ENCODE results near the gene ABLIM2. TPM values are rescaled to one million over a fixed set of nuclear protein-coding genes. Genes with fewer than 3 reads are reported as not detected.

ABLIM2 gene
- polyA plus RNA-seq, 4 donors = 1.1 to 12.7 (median 4.4) TPM

GRCh38 chr4:7993671-7994070 is 164.9 kb downstream of the ABLIM2 start:
- FAIRE-seq = no peak
- Histone ChIP-seq H3K27ac (ENCODE audit: low read depth in 1 of 3, low read length in 2 of 3) (no peak overlapping the region), H3K9me3 (ENCODE audit: control insufficient read depth in 2 of 2, insufficient read depth in 1 of 2, low read depth in 1 of 2, low read length in 1 of 2) (peaks cover 0 to 5% of the 10 kb centered on the region in 2 donors), H3K36me3 (ENCODE audit: control insufficient read depth in 3 of 3, insufficient read depth in 2 of 3, low read depth in 1 of 3, low read length in 3 of 3) (no peaks in the 10 kb centered on the region), H3K27me3 (ENCODE audit: control insufficient read depth in 3 of 3, insufficient read depth in 3 of 3, low read length in 3 of 3) (no peaks in the 10 kb centered on the region), H3K4me1 (ENCODE audit: control insufficient read depth in 3 of 3, insufficient read depth in 2 of 3, low read depth in 1 of 3, low read length in 2 of 3) (no peaks in the 10 kb centered on the region), H3K4me3 (ENCODE audit: low read depth in 1 of 3, low read length in 3 of 3) (no peak overlapping the region)
- no peak for DNase-seq
- WGBS, 3 donors = 72 to 78% (median 73%) methylated on average over 6 of the region's 6 CpGs

- WGBS, 3 donors = 86 to 87% (median 86%) methylated on average over 10 to 11 of the region's 11 CpGs
- Histone ChIP-seq H3K36me3 (ENCODE audit: control insufficient read depth in 3 of 3, insufficient read depth in 2 of 3, low read depth in 1 of 3, low read length in 3 of 3) (no peaks in the 10 kb centered on the region), H3K4me1 (ENCODE audit: control insufficient read depth in 3 of 3, insufficient read depth in 2 of 3, low read depth in 1 of 3, low read length in 2 of 3) (no peaks in the 10 kb centered on the region), H3K4me3 (ENCODE audit: low read depth in 1 of 3, low read length in 3 of 3) (no peak overlapping the region), H3K9me3 (ENCODE audit: control insufficient read depth in 2 of 2, insufficient read depth in 1 of 2, low read depth in 1 of 2, low read length in 1 of 2) (peaks cover 0 to 5% of the 10 kb centered on the region in 2 donors), H3K27ac (ENCODE audit: low read depth in 1 of 3, low read length in 2 of 3) (no peak overlapping the region), H3K27me3 (ENCODE audit: control insufficient read depth in 3 of 3, insufficient read depth in 3 of 3, low read length in 3 of 3) (no peaks in the 10 kb centered on the region)
- DNase-seq (no peak), FAIRE-seq (no peak)
Measured at GRCh38 chr4:7992846-7993245, 165.8 kb downstream of the ABLIM2 start.

GRCh38 chr4:7990807-7991459 is 167.7 kb downstream of the ABLIM2 start:
- DNase-seq (no peak), FAIRE-seq (no peak)
- Histone ChIP-seq H3K9me3 (ENCODE audit: control insufficient read depth in 2 of 2, insufficient read depth in 1 of 2, low read depth in 1 of 2, low read length in 1 of 2) (peaks cover 0 to 3% of the 10 kb centered on the region in 2 donors), H3K36me3 (ENCODE audit: control insufficient read depth in 3 of 3, insufficient read depth in 2 of 3, low read depth in 1 of 3, low read length in 3 of 3) (no peaks in the 10 kb centered on the region), H3K4me3 (ENCODE audit: low read depth in 1 of 3, low read length in 3 of 3) (no peak overlapping the region), H3K27ac (ENCODE audit: low read depth in 1 of 3, low read length in 2 of 3) (no peak overlapping the region), H3K27me3 (ENCODE audit: control insufficient read depth in 3 of 3, insufficient read depth in 3 of 3, low read length in 3 of 3) (no peaks in the 10 kb centered on the region), H3K4me1 (ENCODE audit: control insufficient read depth in 3 of 3, insufficient read depth in 2 of 3, low read depth in 1 of 3, low read length in 2 of 3) (peaks cover 0 to 7% (median 5%) of the 10 kb centered on the region in 3 donors)
- 91 to 94% (median 91%) methylated on average over 10 of the region's 10 CpGs for WGBS, 3 donors

- H3K4me1 ChIP-seq (ENCODE audit: control insufficient read depth in 3 of 3, insufficient read depth in 2 of 3, low read depth in 1 of 3, low read length in 2 of 3) = peaks cover 0 to 13% (median 6%) of the 10 kb centered on the region in 3 donors
- H3K27ac ChIP-seq (ENCODE audit: low read depth in 1 of 3, low read length in 2 of 3) = no peak overlapping the region
- FAIRE-seq (no peak), DNase-seq (no peak)
- no peak overlapping the region for H3K4me3 ChIP-seq (ENCODE audit: low read depth in 1 of 3, low read length in 3 of 3)
- 57 to 74% (median 63%) methylated on average over 2 of the region's 2 CpGs for WGBS, 3 donors
- H3K27me3 ChIP-seq (ENCODE audit: control insufficient read depth in 3 of 3, insufficient read depth in 3 of 3, low read length in 3 of 3) = no peaks in the 10 kb centered on the region
- no peaks in the 10 kb centered on the region for H3K36me3 ChIP-seq (ENCODE audit: control insufficient read depth in 3 of 3, insufficient read depth in 2 of 3, low read depth in 1 of 3, low read length in 3 of 3)
- H3K9me3 ChIP-seq (ENCODE audit: control insufficient read depth in 2 of 2, insufficient read depth in 1 of 2, low read depth in 1 of 2, low read length in 1 of 2) = peaks cover 0 to 3% of the 10 kb centered on the region in 2 donors
Measured at GRCh38 chr4:7989654-7990053, 169.0 kb downstream of the ABLIM2 start.

DNA sequence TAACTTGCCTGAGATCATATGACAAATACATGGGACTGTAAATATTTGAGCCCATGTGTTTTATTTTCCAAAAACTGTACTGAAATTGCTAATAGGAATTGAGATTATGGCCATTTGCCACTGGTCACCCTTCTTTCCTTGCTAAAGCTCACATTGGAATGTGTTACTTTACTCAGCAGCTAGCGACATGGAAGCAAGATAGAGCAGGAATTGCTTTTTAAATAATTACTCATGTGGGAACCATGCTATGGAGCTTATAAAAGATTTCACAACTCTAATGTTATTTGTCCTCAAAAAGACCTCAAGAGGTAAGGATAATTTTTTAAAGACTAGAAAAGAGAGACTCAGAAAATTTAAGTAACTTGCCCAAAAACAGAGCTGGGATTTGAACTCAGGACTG is 170.2 kb downstream of the ABLIM2 start:
- WGBS, 3 donors = 68 to 77% (median 74%) methylated on average over 1 of the region's 1 CpG
- DNase-seq = no peak
- H3K4me1 ChIP-seq (ENCODE audit: control insufficient read depth in 3 of 3, insufficient read depth in 2 of 3, low read depth in 1 of 3, low read length in 2 of 3) = peaks cover 0 to 22% (median 6%) of the 10 kb centered on the region in 3 donors
- no peak overlapping the region for H3K27ac ChIP-seq (ENCODE audit: low read depth in 1 of 3, low read length in 2 of 3)
- peaks cover 0 to 3% of the 10 kb centered on the region in 2 donors for H3K9me3 ChIP-seq (ENCODE audit: control insufficient read depth in 2 of 2, insufficient read depth in 1 of 2, low read depth in 1 of 2, low read length in 1 of 2)
- H3K4me3 ChIP-seq (ENCODE audit: low read depth in 1 of 3, low read length in 3 of 3) = no peak overlapping the region
- H3K27me3 ChIP-seq (ENCODE audit: control insufficient read depth in 3 of 3, insufficient read depth in 3 of 3, low read length in 3 of 3) = no peaks in the 10 kb centered on the region
- H3K36me3 ChIP-seq (ENCODE audit: control insufficient read depth in 3 of 3, insufficient read depth in 2 of 3, low read depth in 1 of 3, low read length in 3 of 3) = no peaks in the 10 kb centered on the region
- no peak for FAIRE-seq

DNA sequence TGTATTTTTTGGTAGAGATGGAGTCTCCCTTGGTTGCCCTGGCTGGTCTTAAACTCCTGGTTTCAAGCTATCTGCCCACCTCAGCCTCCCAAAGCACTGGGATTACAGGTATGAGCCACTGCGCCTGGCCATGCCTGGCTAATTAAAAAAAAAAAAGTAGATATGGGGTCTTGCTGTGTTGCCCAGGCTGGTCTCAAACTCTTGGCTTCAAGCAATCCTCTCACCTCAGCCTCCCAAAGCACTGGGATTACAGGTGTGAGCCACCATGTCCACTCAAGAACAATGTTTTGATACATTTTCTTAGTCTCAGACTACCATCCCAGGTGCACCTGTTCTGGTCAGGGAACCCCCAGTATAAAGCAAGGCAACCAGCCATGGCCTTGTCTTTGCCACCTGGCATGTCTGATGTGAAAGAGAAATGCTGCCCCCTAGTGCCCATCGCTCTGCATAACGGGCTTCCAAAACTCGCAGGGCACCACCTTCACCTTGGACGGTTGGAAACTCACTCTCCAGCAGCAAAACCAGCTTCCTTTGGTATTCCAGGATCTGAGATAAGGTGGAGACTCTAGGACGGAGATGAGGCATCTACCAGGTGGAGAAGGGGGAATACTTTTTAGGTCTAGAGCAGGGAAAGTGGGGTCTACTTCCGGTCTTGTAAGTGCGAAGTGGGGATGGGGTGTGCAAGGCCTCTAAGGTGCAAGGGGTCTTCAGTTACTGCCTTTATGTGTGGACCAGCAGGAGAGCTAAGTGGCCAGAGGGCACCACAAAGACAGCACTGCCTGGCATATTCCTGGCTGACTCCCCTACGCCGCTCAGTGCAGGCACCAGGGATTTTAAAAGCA is 171.2 kb downstream of the ABLIM2 start:
- Histone ChIP-seq H3K9me3 (ENCODE audit: control insufficient read depth in 2 of 2, insufficient read depth in 1 of 2, low read depth in 1 of 2, low read length in 1 of 2) (peaks cover 0 to 3% of the 10 kb centered on the region in 2 donors), H3K4me3 (ENCODE audit: low read depth in 1 of 3, low read length in 3 of 3) (no peak overlapping the region), H3K27me3 (ENCODE audit: control insufficient read depth in 3 of 3, insufficient read depth in 3 of 3, low read length in 3 of 3) (no peaks in the 10 kb centered on the region), H3K27ac (ENCODE audit: low read depth in 1 of 3, low read length in 2 of 3) (no peak overlapping the region), H3K36me3 (ENCODE audit: control insufficient read depth in 3 of 3, insufficient read depth in 2 of 3, low read depth in 1 of 3, low read length in 3 of 3) (no peaks in the 10 kb centered on the region), H3K4me1 (ENCODE audit: control insufficient read depth in 3 of 3, insufficient read depth in 2 of 3, low read depth in 1 of 3, low read length in 2 of 3) (peaks cover 0 to 27% (median 6%) of the 10 kb centered on the region in 3 donors)
- WGBS, 3 donors = 49 to 50% (median 49%) methylated on average over 10 of the region's 10 CpGs
- no peak for FAIRE-seq
- peak; percentile 80 to 82 for DNase-seq

DNA sequence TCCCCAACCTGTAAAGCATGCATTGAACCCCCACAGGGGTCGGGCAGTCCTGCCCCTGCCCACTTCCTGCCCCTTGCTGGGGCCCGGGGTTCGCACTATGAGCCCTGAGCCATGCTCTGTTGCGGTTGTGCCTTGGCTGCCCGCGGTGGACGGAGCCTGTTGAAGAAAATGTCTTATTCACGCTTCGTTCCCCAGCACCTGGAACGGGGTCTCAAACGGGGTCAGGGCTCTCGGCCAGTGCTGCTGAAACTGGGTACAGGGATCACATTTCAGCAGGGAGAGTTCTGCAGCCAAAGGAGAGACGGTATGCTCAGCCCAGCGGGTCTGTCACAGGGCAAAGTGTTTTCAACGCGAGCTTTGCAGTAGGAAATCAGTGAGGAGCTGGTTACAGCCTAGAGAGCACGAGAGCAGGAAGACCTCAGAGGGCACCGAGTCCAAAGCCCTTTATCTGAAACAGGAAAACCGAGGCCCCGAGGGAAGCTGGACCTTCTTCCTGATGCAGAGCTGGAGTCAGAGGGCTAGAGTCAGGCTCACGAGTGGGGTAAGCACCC is 172.6 kb downstream of the ABLIM2 start:
- DNase-seq = peak; percentile 76 to 86
- Histone ChIP-seq H3K27me3 (ENCODE audit: control insufficient read depth in 3 of 3, insufficient read depth in 3 of 3, low read length in 3 of 3) (no peaks in the 10 kb centered on the region), H3K27ac (ENCODE audit: low read depth in 1 of 3, low read length in 2 of 3) (peak overlapping the region in 2 of 3 donors; percentile 22 to 41), H3K9me3 (ENCODE audit: control insufficient read depth in 2 of 2, insufficient read depth in 1 of 2, low read depth in 1 of 2, low read length in 1 of 2) (peaks cover 0 to 3% of the 10 kb centered on the region in 2 donors), H3K4me3 (ENCODE audit: low read depth in 1 of 3, low read length in 3 of 3) (peak overlapping the region in 1 of 3 donors; percentile 0), H3K4me1 (ENCODE audit: control insufficient read depth in 3 of 3, insufficient read depth in 2 of 3, low read depth in 1 of 3, low read length in 2 of 3) (peaks cover 0 to 41% (median 6%) of the 10 kb centered on the region in 3 donors), H3K36me3 (ENCODE audit: control insufficient read depth in 3 of 3, insufficient read depth in 2 of 3, low read depth in 1 of 3, low read length in 3 of 3) (no peaks in the 10 kb centered on the region)
- FAIRE-seq = no peak
- WGBS, 3 donors = 15 to 25% (median 17%) methylated on average over 21 of the region's 21 CpGs

GRCh38 chr4:7985072-7985471 is 173.5 kb downstream of the ABLIM2 start:
- no peak overlapping the region for H3K4me3 ChIP-seq (ENCODE audit: low read depth in 1 of 3, low read length in 3 of 3)
- no peaks in the 10 kb centered on the region for H3K27me3 ChIP-seq (ENCODE audit: control insufficient read depth in 3 of 3, insufficient read depth in 3 of 3, low read length in 3 of 3)
- DNase-seq (no peak), FAIRE-seq (no peak)
- peaks cover 0 to 3% of the 10 kb centered on the region in 2 donors for H3K9me3 ChIP-seq (ENCODE audit: control insufficient read depth in 2 of 2, insufficient read depth in 1 of 2, low read depth in 1 of 2, low read length in 1 of 2)
- WGBS, 3 donors = 76 to 89% (median 82%) methylated on average over 12 of the region's 12 CpGs
- H3K4me1 ChIP-seq (ENCODE audit: control insufficient read depth in 3 of 3, insufficient read depth in 2 of 3, low read depth in 1 of 3, low read length in 2 of 3) = peaks cover 0 to 41% (median 6%) of the 10 kb centered on the region in 3 donors
- no peaks in the 10 kb centered on the region for H3K36me3 ChIP-seq (ENCODE audit: control insufficient read depth in 3 of 3, insufficient read depth in 2 of 3, low read depth in 1 of 3, low read length in 3 of 3)
- H3K27ac ChIP-seq (ENCODE audit: low read depth in 1 of 3, low read length in 2 of 3) = no peak overlapping the region

Measured in small intestine (tissue), 7 donors.